DMS 273 (cell line): ENCODE measurements around the gene SRMS.

Source experiments
- DNase-seq: peaks from one replicate; lab custom pipeline; 2025; ENCODE audit not compliant: unreplicated experiment; lab: John Stamatoyannopoulos, UW

The SRMS gene

DNA sequence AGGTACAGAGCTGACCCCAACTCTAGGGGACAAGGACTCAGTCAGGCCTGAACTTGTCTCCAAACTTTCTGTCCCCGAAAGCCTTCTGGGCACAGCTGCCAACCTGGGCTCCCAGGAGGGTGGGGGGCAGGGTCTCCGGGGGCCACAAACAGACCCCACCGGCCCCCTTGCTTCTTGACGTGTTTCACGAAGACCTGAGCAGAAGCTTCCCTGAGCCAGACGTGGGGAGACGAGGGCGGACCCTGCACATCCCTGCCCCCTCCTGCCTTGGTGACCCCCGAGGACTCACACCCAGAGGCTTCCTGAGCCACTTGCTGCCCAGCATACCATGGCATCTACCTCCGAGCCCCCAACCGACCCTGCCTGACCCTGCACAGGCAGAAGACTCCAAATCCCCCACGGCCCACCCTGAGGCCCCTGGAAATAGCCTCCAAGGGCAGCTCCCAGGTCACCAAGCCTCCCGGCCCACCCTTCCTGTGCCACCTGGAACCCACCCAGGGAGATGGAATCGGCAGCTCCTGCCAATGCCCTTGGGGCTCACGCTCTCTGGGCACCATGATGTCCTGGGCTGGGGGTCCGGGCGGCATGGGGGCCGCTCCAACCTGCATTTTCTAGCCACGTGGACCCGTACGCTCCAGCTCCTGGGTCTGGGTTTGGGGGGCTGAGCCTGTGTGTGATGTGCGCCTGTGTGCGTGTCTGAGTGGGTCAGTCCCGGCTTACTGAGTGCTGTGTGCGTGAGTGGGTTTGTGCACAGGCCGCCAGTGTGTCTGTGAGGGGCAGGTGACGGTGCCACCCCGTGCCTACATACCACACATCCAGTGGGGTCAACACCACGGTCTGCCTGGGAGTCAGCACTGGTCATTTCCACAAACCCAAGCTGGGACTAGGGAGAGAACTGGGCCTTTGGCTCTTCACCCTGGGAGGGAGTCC is 7.8 kb downstream of the SRMS start:
- no peak for DNase-seq

DNA sequence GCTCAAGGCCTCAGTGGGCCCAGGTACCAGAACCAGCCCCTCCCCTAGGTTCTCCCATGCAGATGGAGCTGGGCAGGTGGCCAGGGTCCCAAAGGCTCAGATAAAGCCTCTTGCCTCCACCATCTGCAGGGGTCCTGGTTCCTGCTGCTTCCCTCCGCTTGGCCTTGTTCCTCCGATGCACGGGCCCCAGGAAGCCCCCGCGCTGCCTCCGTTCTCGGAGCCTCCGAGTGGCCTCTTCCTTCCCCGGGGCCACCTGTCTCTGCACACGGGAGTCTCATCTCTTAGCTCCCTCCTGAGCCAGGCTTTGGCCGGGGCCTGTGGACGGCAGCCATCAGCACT is 8.5 kb downstream of the SRMS start:
- no peak for DNase-seq

DNA sequence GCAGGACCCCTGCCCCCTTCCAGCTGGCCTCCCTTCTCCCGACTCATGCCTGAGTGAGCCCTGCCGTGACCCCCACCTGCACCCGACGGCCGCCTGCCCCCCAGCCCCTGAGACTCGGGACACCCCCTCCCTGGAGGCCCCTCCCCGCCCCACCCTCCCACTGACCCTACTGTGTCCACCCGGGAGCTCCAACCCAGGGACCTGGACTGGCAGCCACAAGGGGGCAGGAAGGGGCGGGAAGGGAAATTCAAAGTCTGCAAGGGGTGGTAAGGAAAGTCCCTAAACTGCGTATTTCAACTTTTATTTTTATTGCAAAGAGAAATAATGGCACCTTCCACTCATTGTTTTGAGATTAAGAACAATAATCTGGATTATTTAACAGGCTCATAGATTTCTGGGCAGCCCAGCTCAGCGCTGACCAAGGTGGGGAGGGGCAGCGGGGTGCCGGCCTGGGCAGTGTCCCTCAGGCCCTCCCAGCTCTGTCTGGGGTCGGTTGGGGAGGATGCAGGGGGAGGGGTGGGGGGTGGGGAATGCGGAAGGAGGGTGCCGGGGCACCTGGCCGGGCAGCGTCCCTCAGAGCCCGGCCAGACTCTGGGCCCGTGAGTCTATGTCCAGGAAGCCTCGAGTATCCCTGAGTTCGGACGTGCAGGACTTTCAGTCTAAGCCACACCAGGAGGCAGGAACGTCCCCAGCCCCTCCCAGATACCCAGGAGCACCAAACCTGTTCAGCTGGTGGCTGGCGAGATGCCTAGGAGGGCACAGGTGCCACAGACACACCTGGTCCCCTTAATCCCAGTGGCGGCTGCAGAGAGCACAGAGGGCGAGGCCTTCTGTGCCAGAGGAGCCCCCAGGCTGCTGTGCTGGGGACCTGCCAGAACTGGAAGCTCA is 9.1 kb downstream of the SRMS start:
- DNase-seq, result no peak

GRCh38 chr20:63537525-63538203 is 9.9 kb downstream of the SRMS start:
- peak; percentile 94 for DNase-seq

DNA sequence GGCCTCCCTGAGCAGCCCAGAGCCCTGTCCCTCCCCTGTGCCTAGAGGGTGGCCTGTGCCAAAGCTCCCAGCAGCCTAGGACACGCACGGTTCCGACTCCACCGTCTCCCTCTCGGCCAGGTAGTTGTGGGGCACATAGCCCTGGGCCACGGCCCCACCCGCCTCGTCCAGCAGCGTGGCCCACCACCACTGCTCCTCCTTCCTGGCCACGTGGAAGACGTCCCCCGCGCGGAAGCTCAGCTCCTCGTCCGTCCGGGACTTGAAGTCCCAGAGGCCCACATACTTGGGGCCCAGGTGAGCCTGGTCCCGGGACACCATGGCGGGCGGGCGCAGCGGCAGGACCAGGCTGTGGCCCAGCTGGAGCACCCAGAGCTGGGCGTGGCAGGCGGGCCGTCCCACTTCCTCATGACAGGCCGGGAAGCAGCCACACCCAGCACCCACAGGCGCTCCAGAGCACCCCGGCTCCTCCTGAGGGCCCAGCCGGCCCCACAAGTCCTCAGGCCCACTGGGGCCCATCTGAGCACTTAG is 10.5 kb downstream of the SRMS start, which contains the start of gene PTK6:
Gene PTK6, minus strand, starts transcription at position 380 of the 528 bp plus-strand sequence. Its CDS starts 62 bp downstream, at position 318.
- DNase-seq, result no peak

DNA sequence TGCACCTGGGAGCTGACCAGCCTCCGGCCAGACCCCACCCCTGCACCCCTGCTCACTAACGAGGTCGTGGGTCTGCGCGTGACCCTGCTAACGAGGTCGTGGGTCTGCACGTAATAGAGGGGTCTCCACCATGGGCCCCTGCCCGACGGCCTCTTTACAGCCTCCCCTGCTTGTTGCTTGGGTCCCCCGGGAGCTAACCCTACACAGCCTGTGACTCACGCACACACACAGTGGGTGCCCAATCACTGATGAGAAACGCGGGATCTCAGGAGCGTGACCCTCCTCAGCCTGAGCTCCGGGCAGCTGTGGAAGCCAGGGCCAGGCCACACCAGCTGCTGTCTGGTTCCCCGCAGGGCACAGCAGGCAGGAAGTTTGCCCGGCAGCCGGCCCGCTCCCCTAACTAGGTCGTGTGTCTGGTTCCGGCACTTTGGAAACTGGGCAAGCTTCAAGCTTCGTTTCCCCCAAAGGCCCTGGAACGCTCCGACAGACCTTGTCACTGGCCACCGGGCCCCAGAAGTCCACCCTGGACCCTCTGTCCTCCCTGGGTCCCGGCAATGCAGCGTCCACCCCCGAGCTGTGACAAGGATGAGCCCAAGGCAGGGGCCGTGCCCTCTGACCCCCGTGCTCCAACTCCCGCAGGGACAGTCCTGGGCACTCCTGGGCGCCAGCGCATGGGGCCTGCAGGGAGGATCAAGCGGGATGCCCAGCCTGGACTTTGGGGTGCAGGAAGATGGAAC is 11.1 kb downstream of the SRMS start:
- peak; percentile 86 for DNase-seq

- DNase-seq, result no peak
Observed at GRCh38 chr20:63534831-63535651, 12.5 kb downstream of the SRMS start.

GRCh38 chr20:63534427-63534830 is 13.1 kb downstream of the SRMS start:
- no peak for DNase-seq

DNA sequence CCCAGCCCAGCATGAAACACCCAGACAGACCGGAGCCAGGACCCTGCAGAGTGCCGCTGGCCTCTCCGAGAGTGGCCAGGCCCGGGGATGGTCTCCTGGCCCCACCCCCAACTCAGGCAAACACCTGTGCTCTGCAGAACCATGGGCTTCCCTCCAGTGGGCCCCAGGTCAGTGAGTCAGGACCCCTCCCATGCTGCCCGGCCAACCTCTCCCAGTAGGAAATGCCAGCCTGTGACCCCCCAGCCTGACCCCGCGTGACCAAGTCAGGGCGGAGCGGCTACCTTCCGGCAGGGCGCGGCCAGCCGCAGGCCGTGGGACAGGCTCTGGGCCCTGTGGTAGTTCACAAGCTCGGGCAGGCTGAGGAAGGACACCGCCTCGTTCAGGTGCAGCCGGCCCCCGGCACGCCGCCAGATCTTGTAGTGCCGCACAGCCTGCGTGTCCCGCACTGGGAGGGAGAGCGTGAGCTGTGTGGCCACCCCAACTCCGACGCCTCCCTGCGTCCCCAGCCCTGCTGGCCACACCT is 13.6 kb downstream of the SRMS start:
- DNase-seq, result no peak

DNA sequence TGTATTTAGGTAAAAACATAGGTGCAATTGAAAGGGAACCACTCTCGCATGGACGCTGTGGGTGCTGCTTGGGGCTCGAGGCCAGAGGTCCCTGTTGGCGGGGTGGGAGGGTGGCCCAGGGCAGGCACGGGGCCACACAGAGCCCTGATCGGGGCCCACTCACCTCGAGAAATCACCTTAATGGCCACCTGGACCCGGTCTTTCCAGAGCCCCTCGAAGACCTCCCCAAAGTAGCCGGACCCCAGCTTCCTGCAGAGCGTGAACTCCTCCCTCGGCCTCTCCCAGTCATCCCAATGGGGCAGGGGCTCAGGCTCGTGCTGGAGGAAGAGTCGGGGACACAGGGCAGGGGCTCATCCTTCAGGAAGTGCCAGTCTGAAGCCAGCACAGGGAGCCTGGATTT is 14.2 kb downstream of the SRMS start:
- no peak for DNase-seq

DNA sequence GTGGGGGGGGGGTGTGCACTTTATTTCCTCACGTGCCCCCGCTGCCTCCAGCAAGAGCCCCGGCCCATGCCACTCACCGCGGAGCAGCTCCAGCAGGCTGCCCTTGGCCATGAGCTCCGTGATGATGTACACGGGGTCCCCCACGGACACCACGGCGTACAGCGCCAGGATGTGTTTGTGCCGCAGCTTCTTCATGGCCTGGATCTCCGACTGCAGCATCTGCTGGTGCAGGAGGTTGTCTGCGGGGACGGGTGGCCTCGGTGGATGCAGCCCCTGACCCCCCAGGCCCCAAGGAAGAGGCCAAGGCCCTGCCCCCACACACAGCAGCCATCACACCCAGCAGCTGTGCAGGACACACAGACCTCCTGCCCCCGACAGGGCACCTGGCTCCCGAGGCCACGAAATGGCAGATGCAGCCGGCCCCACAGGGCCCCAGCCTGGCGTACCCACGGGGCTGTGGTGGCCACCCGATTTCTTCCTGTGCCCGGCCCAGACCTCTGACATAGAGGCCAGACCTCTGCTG is 15.0 kb downstream of the SRMS start:
- DNase-seq, result no peak

GRCh38 chr20:63531686-63532448 is 15.7 kb downstream of the SRMS start:
- DNase-seq, result no peak

- DNase-seq, result no peak
Observed at GRCh38 chr20:63530788-63531160, 16.8 kb downstream of the SRMS start.

- no peak for DNase-seq
Observed at GRCh38 chr20:63529861-63530787, 17.4 kb downstream of the SRMS start.

GRCh38 chr20:63529180-63529860 is 18.2 kb downstream of the SRMS start:
- no peak for DNase-seq

- DNase-seq, result no peak
Observed at GRCh38 chr20:63527184-63527583, 20.4 kb downstream of the SRMS start.

GRCh38 chr20:63525971-63526370 is 21.6 kb downstream of the SRMS start:
- DNase-seq, result no peak
